Measurements from ENCODE around the gene RNF114.
"Not testable (repeated sequence)": the region's sequence is repeated elsewhere in the genome, so short reads cannot be mapped to it uniquely, and the experiment has no call there.

RNF114 gene

GRCh38 chr20:49985617-49986016, 49.4 kb downstream of the RNF114 start:
- DNase-seq (ENCODE audit: low spot score): no peak

GRCh38 chr20:49986049-49986448, 49.9 kb downstream of the RNF114 start:
- no peak for DNase-seq (ENCODE audit: low spot score)

GRCh38 chr20:49987015-49987867, 51.0 kb downstream of the RNF114 start:
- DNase-seq (ENCODE audit: low spot score): no peak

GRCh38 chr20:49987868-49988690, 51.9 kb downstream of the RNF114 start:
- no peak for DNase-seq (ENCODE audit: low spot score)

GRCh38 chr20:49989234-49990065, 53.3 kb downstream of the RNF114 start:
- DNase-seq (ENCODE audit: low spot score): peak; percentile 82

- DNase-seq (ENCODE audit: low spot score): peak; percentile 54
These were observed 54.1 kb downstream of the RNF114 start for GRCh38 chr20:49990271-49990720.

- DNase-seq (ENCODE audit: low spot score): no peak
These were observed 57.1 kb downstream of the RNF114 start for GRCh38 chr20:49993301-49993751.

- DNase-seq (ENCODE audit: low spot score): no peak
These were observed 59.4 kb downstream of the RNF114 start for GRCh38 chr20:49995586-49995985.

- DNase-seq (ENCODE audit: low spot score): not testable (repeated sequence)
These were observed 62.4 kb downstream of the RNF114 start for GRCh38 chr20:49998478-49999188.

GRCh38 chr20:49999329-49999728, 63.1 kb downstream of the RNF114 start:
- DNase-seq (ENCODE audit: low spot score): no peak

- DNase-seq (ENCODE audit: low spot score): not testable (repeated sequence)
These were observed 64.5 kb downstream of the RNF114 start for GRCh38 chr20:50000548-50001222.

GRCh38 chr20:50001784-50002311, 65.7 kb downstream of the RNF114 start:
- no peak for DNase-seq (ENCODE audit: low spot score)

GRCh38 chr20:50003253-50003656, 67.1 kb downstream of the RNF114 start:
- DNase-seq (ENCODE audit: low spot score): no peak
